K562 (cell line): Measurements from ENCODE around the gene VIT. TPM values are rescaled to one million over a fixed set of nuclear protein-coding genes. Genes with fewer than 3 reads are reported as not detected.

Source experiments
- CHD1 ChIP-seq: fragments of 200-600 bp; sonication (generic); IDR thresholded peaks from one replicate; pipeline ENCODE4 v1.6.1; 2012; ENCODE audit warnings: mild to moderate bottlenecking, moderate library complexity, low read length, inconsistent platforms
- CHD2 ChIP-seq: IDR thresholded peaks from 2 replicates; pipeline ENCODE4 v1.6.1; 2011; ENCODE audit warnings: low read depth, low read length
- E2F5 ChIP-seq: sonication (generic); formaldehyde crosslinking; IDR thresholded peaks from 2 replicates; pipeline ENCODE4 v1.8.0; 2022; ENCODE audit warnings: mild to moderate bottlenecking, missing genetic modification reagents
- KAT8 ChIP-seq: fragments of 450-650 bp; IDR thresholded peaks from 2 replicates; pipeline ENCODE4 v1.6.1; 2016; ENCODE audit warnings: low read depth, mild to moderate bottlenecking
- PATZ1 ChIP-seq: fragments of 250-450 bp; sonication (Bioruptor Pico); IDR thresholded peaks from 2 replicates; pipeline ENCODE4 v1.5.0; 2020; ENCODE audit warnings: mild to moderate bottlenecking, borderline replicate concordance
- STAT6 ChIP-seq: sonication (generic); formaldehyde crosslinking; IDR thresholded peaks from 2 replicates; pipeline ENCODE4 v1.8.1; 2023; ENCODE audit warnings: mild to moderate bottlenecking, missing genetic modification reagents
- TCF15 ChIP-seq: fragments of 250-450 bp; sonication (Bioruptor Pico); IDR thresholded peaks from 2 replicates; pipeline ENCODE4 v1.8.0; 2022; ENCODE audit warnings: moderate library complexity, mild to moderate bottlenecking, inconsistent platforms
- ZFP1 ChIP-seq: fragments of 450-650 bp; formaldehyde crosslinking; IDR thresholded peaks from 2 replicates; pipeline ENCODE4 v1.4.0; 2020; ENCODE audit warnings: mild to moderate bottlenecking, mixed read lengths
- ZNF143 ChIP-seq: sonication (generic); formaldehyde crosslinking; IDR thresholded peaks from 2 replicates; pipeline ENCODE4 v1.9.0; 2022; ENCODE audit warnings: mild to moderate bottlenecking, missing genetic modification reagents
- polyA plus RNA-seq, 8 experiments: library from polyadenylated mRNA; depleted of rRNA in 4 of 8; stranded (reverse) in 5 of 8; unstranded in 3 of 8; fragments of >200 nt; fragmentation: Nextera tagmentation in 2 of 8; fragmentation: Illumina TruSeq in 1 of 8; extraction: Ambion mirVana in 2 of 8; extraction: Trizol in 1 of 8; gene quantifications; 2 replicates each; pipeline versions ENCODE4 v1.2.1 to v1.2.3, GENCODE V29; 2011 to 2014; ENCODE audit warnings: inconsistent platforms in 1 of 8, missing spikeins in 1 of 8
- total RNA-seq, 7 experiments: library from RNA; depleted of rRNA in 6 of 7; stranded (reverse); fragments of >200 nt in 6 of 7; fragmentation: Illumina TruSeq in 2 of 7; extraction: Trizol in 2 of 7; gene quantifications; 2 replicates each; pipeline versions ENCODE4 v1.2.1 to v1.2.3, GENCODE V29; 2011 to 2021; ENCODE audit warnings: low replicate concordance in 1 of 7

The VIT gene
- total and polyA plus RNA-seq, 9 of the 15 experiments (the other 6 are each of a cell fraction or from before 2014, with no cell fraction given): not detected

- TF ChIP-seq E2F5 (no peak), CHD2 (no peak), PATZ1 (no peak), ZFP1 (no peak), TCF15 (CRISPR knock-in tag) (no peak), KAT8 (no peak), CHD1 (no peak), STAT6 (CRISPR knock-in tag) (no peak), ZNF143 (CRISPR knock-in tag) (no peak)
Measured at GRCh38 chr2:36670881-36671595, 25.5 kb upstream of the VIT start (continued).
